A673 (cell line): ENCODE measurements around the gene FOXQ1. TPM values are rescaled to one million over a fixed set of nuclear protein-coding genes. Genes with fewer than 3 reads are reported as not detected.
A peak's percentile ranks its signal among the peaks of the same experiment; 100 is the strongest.

Source experiments
- Bru-seq: library from RNA; stranded (reverse); fragments of 400-500 nt; gene quantifications from one replicate; lab custom pipeline; 2021; lab: Mats Ljungman, UMichigan
- BruChase-seq, 2 experiments: library from RNA; stranded (reverse); fragments of 400-500 nt; gene quantifications; one replicate each; lab custom pipeline; 2021; lab: Mats Ljungman, UMichigan
- BruUV-seq: library from RNA; stranded (reverse); fragments of 400-500 nt; replicated peaks from 2 replicates; lab custom pipeline; 2021; lab: Mats Ljungman, UMichigan
- CTCF ChIA-PET: fragments of 300-600 bp; sonication (Branson Sonifier 250); formaldehyde crosslinking; loops from one replicate; lab custom pipeline; 2022; ENCODE audit warnings: antibody characterized with exemption; lab: Charles Lee
- POLR2A ChIA-PET: fragments of 300-600 bp; sonication (Branson Sonifier 250); formaldehyde crosslinking; loops from one replicate; lab custom pipeline; 2022; ENCODE audit warnings: antibody characterized with exemption; ENCODE audit not compliant: low non-redundant PET; lab: Charles Lee
- DNase-seq: peaks from one replicate; pipeline ENCODE4 v3.0.0-alpha.2; 2015; ENCODE audit warnings: low spot score
- H3K27ac ChIP-seq: fragments of 200-600 bp; sonication (generic); 2 replicates; pipeline ENCODE4 v1.5.1; 2016; ENCODE audit warnings: mixed run types, low read depth, mild to moderate bottlenecking, mixed read lengths, antibody characterized with exemption, low read length; ENCODE audit not compliant: poor library complexity, severe bottlenecking
- H3K27me3 ChIP-seq: fragments of 200-600 bp; sonication (generic); replicated peaks from 2 replicates; pipeline ENCODE4 v1.6.1; 2017; ENCODE audit warnings: mixed run types, low read depth, mild to moderate bottlenecking, mixed read lengths, antibody characterized with exemption, low read length; ENCODE audit not compliant: insufficient read depth, poor library complexity
- H3K36me3 ChIP-seq: fragments of 200-600 bp; sonication (generic); 2 replicates; pipeline ENCODE4 v1.6.1; 2016; ENCODE audit warnings: mixed run types, mild to moderate bottlenecking, mixed read lengths, antibody characterized with exemption, low read length; ENCODE audit not compliant: insufficient read depth, poor library complexity, severe bottlenecking
- H3K4me1 ChIP-seq: fragments of 200-600 bp; sonication (generic); 2 replicates; pipeline ENCODE4 v1.6.1; 2017; ENCODE audit warnings: mixed run types, mild to moderate bottlenecking, mixed read lengths, antibody characterized with exemption, low read length; ENCODE audit not compliant: insufficient read depth, poor library complexity, severe bottlenecking
- H3K4me3 ChIP-seq: fragments of 200-600 bp; sonication (generic); 2 replicates; pipeline ENCODE4 v1.5.1; 2016; ENCODE audit warnings: low read depth, mixed run types, mild to moderate bottlenecking, mixed read lengths, low read length; ENCODE audit not compliant: poor library complexity, severe bottlenecking
- H3K9me3 ChIP-seq: fragments of 200-600 bp; sonication (generic); 2 replicates; pipeline ENCODE4 v1.6.1; 2016; ENCODE audit warnings: mixed run types, low read depth, mild to moderate bottlenecking, mixed read lengths, antibody characterized with exemption, low read length; ENCODE audit not compliant: poor library complexity, severe bottlenecking
- CTCF ChIP-seq: fragments of 300-800, 200-600 bp; sonication (generic); conservative IDR thresholded peaks from 2 replicates; pipeline ENCODE4 v1.5.1; 2017; ENCODE audit warnings: low read depth, mild to moderate bottlenecking, antibody characterized with exemption, low read length, moderate library complexity, mixed read lengths
- EZH2 ChIP-seq: fragments of 200-600 bp; sonication (generic); IDR thresholded peaks from 2 replicates; pipeline ENCODE4 v1.6.1; 2017; ENCODE audit warnings: borderline replicate concordance, low read depth, mild to moderate bottlenecking, mixed read lengths, antibody characterized with exemption, low read length; ENCODE audit not compliant: poor library complexity, severe bottlenecking
- intact Hi-C: fragments of 100-400 bp; cut with micrococcal nuclease; formaldehyde crosslinking; loops from one replicate; pipeline ENCODE4 v1.10.0; 2022; ENCODE audit not compliant: unreplicated experiment
- long read RNA-seq: library from polyadenylated mRNA; stranded (forward); transcript quantifications from one replicate; pipeline ENCODE4 v2.0.0, GENCODE V29; 2022
- total RNA-seq: library from RNA; stranded (reverse); gene quantifications from 2 replicates; pipeline ENCODE4 v1.2.3, GENCODE V29; 2021

The FOXQ1 gene
- total RNA-seq (not detected in 2 replicates), Bru-seq, nascent RNA (percentile 20 among the genes with signal in this experiment), BruChase-seq, experiment 1, labeled RNA remaining after a 2-hour chase (not detected), BruChase-seq, experiment 2, labeled RNA remaining after a 6-hour chase (percentile 17 among the genes with signal in this experiment)
- long read RNA-seq = 0 reads

GRCh38 chr6:1311400-1312202, at the start of gene FOXQ1:
Gene FOXQ1 (plus strand): TSS chr6:1312098. CDS start chr6:1312705, 607 bp downstream.
- DNase-seq = peak; percentile 21
- Histone ChIP-seq H3K27me3 (peaks cover 93% of the 10 kb centered on the region), H3K27ac (no peak within 1 kb of the TSS), H3K36me3 (no peaks in the 10 kb centered on the region), H3K4me3 (peak within 1 kb of the TSS; percentile 25), H3K9me3 (no peaks in the 10 kb centered on the region), H3K4me1 (peaks cover 9% of the 10 kb centered on the region)
- ChIA-PET CTCF (no interaction called here), POLR2A (no interaction called here)
- TF ChIP-seq EZH2 (peak; percentile 71), CTCF (no peak)
- intact Hi-C loops = no loop called here
- no TSS peak for BruUV-seq

- intact Hi-C loops = no loop called here
- TF ChIP-seq CTCF (no peak), EZH2 (no peak)
Measured at GRCh38 chr6:1262704-1263038, 49.2 kb upstream of the FOXQ1 start.

DNA sequence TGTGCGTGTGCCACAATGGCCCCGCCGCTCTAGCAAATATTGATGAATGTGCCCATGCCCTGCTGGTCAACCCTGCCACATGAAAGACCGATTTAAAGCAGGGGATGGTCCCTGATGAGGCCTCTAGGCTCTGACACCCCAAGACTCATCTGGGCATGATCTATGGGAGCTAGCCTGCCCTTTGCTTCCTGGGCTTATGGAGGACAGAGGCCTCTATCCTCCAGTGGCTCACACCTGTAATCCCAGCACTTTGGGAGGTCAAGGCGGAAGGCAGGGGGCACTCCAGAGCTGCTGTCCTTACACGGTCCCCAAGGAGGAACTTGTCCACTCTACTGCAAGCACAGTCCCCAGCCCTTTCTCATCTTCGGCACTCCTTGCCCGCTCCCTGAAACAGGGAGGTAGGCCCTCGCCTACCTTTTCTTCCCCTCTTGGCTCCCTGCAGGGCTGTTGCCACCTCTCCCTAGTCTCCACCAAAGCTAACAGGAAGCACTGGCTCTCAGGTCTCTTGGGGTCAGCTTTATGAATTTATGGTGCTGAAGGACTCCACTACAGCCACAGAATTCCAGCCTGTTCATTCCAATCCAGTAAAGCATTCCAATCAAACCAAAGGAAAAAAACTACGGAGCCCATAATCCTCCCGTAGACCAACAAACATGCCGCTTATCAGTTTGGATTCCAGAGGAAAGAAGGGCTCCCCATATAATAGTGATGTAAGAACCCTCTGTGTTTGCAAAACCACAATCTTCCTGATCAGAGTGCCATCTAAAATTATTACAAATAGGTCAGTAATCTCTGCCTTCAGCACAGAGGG, 48.7 kb upstream of the FOXQ1 start:
- BruUV-seq = no TSS peak
- no peak for TF ChIP-seq CTCF
- no peak for TF ChIP-seq EZH2
- H3K4me3 ChIP-seq = no peak overlapping the region
- intact Hi-C loops = no loop called here
- H3K36me3 ChIP-seq = no peaks in the 10 kb centered on the region
- ChIA-PET CTCF (no interaction called here), POLR2A (no interaction called here)
- H3K4me1 ChIP-seq = no peaks in the 10 kb centered on the region
- no peak for DNase-seq
- no peaks in the 10 kb centered on the region for H3K9me3 ChIP-seq
- H3K27me3 ChIP-seq = peaks cover 37% of the 10 kb centered on the region
- H3K27ac ChIP-seq = no peak overlapping the region

More at GRCh38 chr6:1262704-1263038, 49.2 kb upstream of the FOXQ1 start:
- peaks cover 37% of the 10 kb centered on the region for H3K27me3 ChIP-seq
- no peaks in the 10 kb centered on the region for H3K4me1 ChIP-seq
- no peaks in the 10 kb centered on the region for H3K9me3 ChIP-seq
- H3K4me3 ChIP-seq = no peak overlapping the region
- BruUV-seq = no TSS peak
- no peak overlapping the region for H3K27ac ChIP-seq
- CTCF ChIA-PET = no interaction called here
- DNase-seq = no peak
- POLR2A ChIA-PET = no interaction called here
- no peaks in the 10 kb centered on the region for H3K36me3 ChIP-seq
